ENCODE results near the gene NUP188. TPM values are rescaled to one million over a fixed set of nuclear protein-coding genes. Genes with fewer than 3 reads are reported as not detected.
A peak's percentile ranks its signal among the peaks of the same experiment; 100 is the strongest.

The NUP188 gene
- polyA plus RNA-seq, 3 donors from 2014 or later: 12.2 to 31.8 (median 18.6) TPM

GRCh38 chr9:128906741-128907140, 40.8 kb upstream of the NUP188 start:
- peak overlapping the region in 2 of 5 donors; percentile 14 to 31 for H3K4me3 Mint-ChIP-seq
- H3K27ac Mint-ChIP-seq: peak overlapping the region; percentile 68 to 86 (median 84)
- DNase-seq: no peak
- peaks cover 14 to 27% (median 18%) of the 10 kb centered on the region in 3 donors for H3K36me3 Mint-ChIP-seq
- H3K4me1 Mint-ChIP-seq: peaks cover 60 to 87% of the 10 kb centered on the region in 2 donors
- H3K27me3 Mint-ChIP-seq (ENCODE audit: low read depth in 3 of 3): peaks cover 6 to 11% (median 8%) of the 10 kb centered on the region in 3 donors
- no peaks in the 10 kb centered on the region for H3K9me3 Mint-ChIP-seq

DNA sequence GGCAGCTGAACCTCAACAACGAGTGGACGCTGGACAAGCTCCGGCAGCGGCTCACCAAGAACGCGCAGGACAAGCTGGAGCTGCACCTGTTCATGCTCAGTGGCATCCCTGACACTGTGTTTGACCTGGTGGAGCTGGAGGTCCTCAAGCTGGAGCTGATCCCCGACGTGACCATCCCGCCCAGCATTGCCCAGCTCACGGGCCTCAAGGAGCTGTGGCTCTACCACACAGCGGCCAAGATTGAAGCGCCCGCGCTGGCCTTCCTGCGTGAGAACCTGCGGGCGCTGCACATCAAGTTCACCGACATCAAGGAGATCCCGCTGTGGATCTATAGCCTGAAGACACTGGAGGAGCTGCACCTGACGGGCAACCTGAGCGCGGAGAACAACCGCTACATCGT, 39.1 kb upstream of the NUP188 start:
- peaks cover 14 to 27% (median 15%) of the 10 kb centered on the region in 3 donors for H3K36me3 Mint-ChIP-seq
- H3K4me1 Mint-ChIP-seq: peaks cover 60 to 88% of the 10 kb centered on the region in 2 donors
- no peak overlapping the region for H3K4me3 Mint-ChIP-seq
- no peaks in the 10 kb centered on the region for H3K9me3 Mint-ChIP-seq
- peak overlapping the region in 2 of 6 donors; percentile 17 to 64 for H3K27ac Mint-ChIP-seq
- DNase-seq: no peak
- peaks cover 2 to 3% (median 3%) of the 10 kb centered on the region in 3 donors for H3K27me3 Mint-ChIP-seq (ENCODE audit: low read depth in 3 of 3)

- no peak for DNase-seq
- peaks cover 57 to 81% of the 10 kb centered on the region in 2 donors for H3K4me1 Mint-ChIP-seq
- H3K27me3 Mint-ChIP-seq (ENCODE audit: low read depth in 3 of 3): peaks cover 2 to 3% (median 3%) of the 10 kb centered on the region in 3 donors
- peaks cover 14 to 27% (median 15%) of the 10 kb centered on the region in 3 donors for H3K36me3 Mint-ChIP-seq
- peak overlapping the region in 5 of 6 donors; percentile 67 to 79 (median 72) for H3K27ac Mint-ChIP-seq
- H3K4me3 Mint-ChIP-seq: peak overlapping the region in 1 of 5 donors; percentile 4
- H3K9me3 Mint-ChIP-seq: no peaks in the 10 kb centered on the region
Measured at GRCh38 chr9:128909859-128910258, 37.6 kb upstream of the NUP188 start.

DNA sequence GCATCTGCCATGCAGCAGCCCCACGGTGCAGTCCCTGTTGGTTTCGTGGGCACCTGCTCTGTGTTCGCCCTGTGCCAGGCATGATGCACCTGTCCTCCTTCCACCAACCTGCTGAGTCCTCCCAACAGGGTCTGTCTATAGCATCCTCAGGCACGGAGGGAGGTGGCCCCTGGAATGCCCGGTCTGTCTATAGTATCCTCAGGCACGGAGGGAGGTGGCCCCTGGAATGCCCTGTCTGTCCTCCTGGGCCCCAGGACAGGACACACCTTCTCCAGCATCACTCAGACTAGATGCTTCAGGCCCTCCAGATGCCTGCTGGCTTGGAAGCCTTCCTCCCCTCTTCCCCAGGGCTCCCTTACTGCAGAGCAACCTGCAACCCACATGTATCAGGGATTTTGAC, 36.6 kb upstream of the NUP188 start:
- peaks cover 48 to 72% of the 10 kb centered on the region in 2 donors for H3K4me1 Mint-ChIP-seq
- peak overlapping the region in 5 of 6 donors; percentile 69 to 83 (median 76) for H3K27ac Mint-ChIP-seq

DNA sequence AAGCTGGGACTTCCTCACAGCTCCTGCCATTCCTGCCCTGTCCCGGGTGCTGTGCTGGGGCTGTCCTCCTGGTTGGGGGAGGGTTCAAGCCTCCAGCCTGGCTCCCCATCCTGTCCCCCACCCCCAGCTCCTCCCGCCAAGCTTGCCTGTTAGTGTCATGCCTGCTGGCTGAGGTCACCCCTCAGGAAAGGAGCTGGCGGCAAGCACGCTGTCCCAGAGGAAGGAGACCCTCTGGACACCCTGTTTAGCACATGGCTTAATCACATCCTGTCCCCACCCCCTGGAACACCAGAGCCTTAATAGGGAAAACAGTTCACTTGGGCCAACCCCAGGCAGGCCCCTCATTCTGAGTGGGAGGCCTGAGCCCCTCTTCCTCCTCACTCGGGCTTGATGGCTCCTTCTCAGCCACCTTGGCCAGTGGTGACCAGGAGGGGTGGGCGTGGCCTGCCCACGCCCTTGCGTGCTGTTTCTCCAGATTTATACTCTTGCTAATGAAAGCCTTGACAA, 35.9 kb upstream of the NUP188 start:
- Mint-ChIP-seq H3K36me3 (peaks cover 14 to 33% (median 15%) of the 10 kb centered on the region in 3 donors), H3K4me1 (peaks cover 45 to 67% of the 10 kb centered on the region in 2 donors), H3K27me3 (ENCODE audit: low read depth in 3 of 3) (peaks cover 2 to 6% (median 3%) of the 10 kb centered on the region in 3 donors), H3K27ac (peak overlapping the region in 5 of 6 donors; percentile 80 to 87 (median 83)), H3K9me3 (no peaks in the 10 kb centered on the region), H3K4me3 (peak overlapping the region in 2 of 5 donors; percentile 40 to 44)
- DNase-seq: no peak

More for the DNA sequence above, 36.6 kb upstream of the NUP188 start:
- DNase-seq: no peak
- H3K4me3 Mint-ChIP-seq: peak overlapping the region in 2 of 5 donors; percentile 16 to 30
- peaks cover 2 to 6% (median 3%) of the 10 kb centered on the region in 3 donors for H3K27me3 Mint-ChIP-seq (ENCODE audit: low read depth in 3 of 3)
- peaks cover 14 to 31% (median 15%) of the 10 kb centered on the region in 3 donors for H3K36me3 Mint-ChIP-seq
- H3K9me3 Mint-ChIP-seq: no peaks in the 10 kb centered on the region

GRCh38 chr9:128912270-128912853, 35.1 kb upstream of the NUP188 start:
- Mint-ChIP-seq H3K4me3 (peak overlapping the region in 4 of 5 donors; percentile 26 to 54 (median 36)), H3K9me3 (no peaks in the 10 kb centered on the region), H3K27ac (peak overlapping the region; percentile 80 to 87 (median 82)), H3K4me1 (peaks cover 43 to 59% of the 10 kb centered on the region in 2 donors), H3K27me3 (ENCODE audit: low read depth in 3 of 3) (peaks cover 2 to 6% (median 3%) of the 10 kb centered on the region in 3 donors), H3K36me3 (peaks cover 13 to 38% (median 14%) of the 10 kb centered on the region in 3 donors)
- DNase-seq: no peak

GRCh38 chr9:128913048-128913900, 34.2 kb upstream of the NUP188 start:
- Mint-ChIP-seq H3K36me3 (peaks cover 6 to 37% (median 12%) of the 10 kb centered on the region in 3 donors), H3K4me3 (peak overlapping the region in 1 of 5 donors; percentile 33), H3K9me3 (no peaks in the 10 kb centered on the region), H3K27me3 (ENCODE audit: low read depth in 3 of 3) (peaks cover 2 to 4% (median 3%) of the 10 kb centered on the region in 3 donors), H3K4me1 (peaks cover 43 to 50% of the 10 kb centered on the region in 2 donors), H3K27ac (peak overlapping the region; percentile 80 to 87 (median 84))
- no peak for DNase-seq

DNA sequence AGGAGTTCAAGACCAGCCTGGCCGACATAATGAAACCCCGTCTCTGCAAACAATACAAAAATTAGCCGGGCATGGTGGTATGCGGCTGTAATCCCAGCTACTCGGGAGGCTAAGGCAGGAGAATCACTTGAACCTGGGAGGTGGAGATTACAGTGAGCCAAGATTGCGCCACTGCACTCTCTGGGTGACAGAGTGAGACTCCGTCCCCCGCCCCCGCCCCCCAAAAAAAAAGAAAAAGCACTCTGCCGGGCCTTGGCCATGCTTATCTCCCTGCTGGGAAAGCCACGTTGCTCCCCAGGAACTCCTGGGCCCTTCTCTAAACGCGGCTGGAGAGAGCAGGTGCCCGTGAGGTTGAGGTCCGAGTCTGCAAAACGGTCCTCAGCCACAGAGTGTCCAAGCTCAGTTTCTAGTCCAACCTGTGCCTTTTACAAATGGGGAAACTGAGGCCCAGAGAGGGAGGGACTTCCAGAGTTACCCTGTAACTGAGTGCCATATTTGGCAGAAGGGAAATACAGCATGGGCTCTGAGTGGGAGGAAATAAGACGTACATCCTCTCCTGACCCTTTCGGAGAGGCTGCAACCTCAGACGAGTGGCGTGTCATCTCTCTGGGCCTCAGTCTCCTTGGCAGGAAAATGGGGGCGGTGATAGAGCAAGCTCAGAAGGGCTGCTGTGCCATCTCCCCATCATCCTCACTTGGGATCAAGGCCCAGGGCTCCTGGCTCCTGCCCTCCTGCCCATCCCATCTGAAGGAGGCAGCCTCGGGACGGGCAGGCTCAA, 33.3 kb upstream of the NUP188 start:
- no peaks in the 10 kb centered on the region for H3K9me3 Mint-ChIP-seq
- peaks cover under 1 to 4% (median 2%) of the 10 kb centered on the region in 3 donors for H3K27me3 Mint-ChIP-seq (ENCODE audit: low read depth in 3 of 3)
- H3K4me3 Mint-ChIP-seq: no peak overlapping the region
- no peak for DNase-seq
- peaks cover 40 to 43% of the 10 kb centered on the region in 2 donors for H3K4me1 Mint-ChIP-seq
- H3K36me3 Mint-ChIP-seq: peaks cover under 1 to 32% (median 7%) of the 10 kb centered on the region in 3 donors
- H3K27ac Mint-ChIP-seq: peak overlapping the region; percentile 16 to 87 (median 71)

GRCh38 chr9:128916204-128916603, 31.3 kb upstream of the NUP188 start:
- peaks cover 29 to 34% of the 10 kb centered on the region in 2 donors for H3K4me1 Mint-ChIP-seq
- no peak overlapping the region for H3K4me3 Mint-ChIP-seq
- no peak for DNase-seq
- no peaks in the 10 kb centered on the region for H3K9me3 Mint-ChIP-seq
- H3K36me3 Mint-ChIP-seq: peaks cover 0 to 25% (median 6%) of the 10 kb centered on the region in 3 donors
- peaks cover 0 to 4% (median 2%) of the 10 kb centered on the region in 3 donors for H3K27me3 Mint-ChIP-seq (ENCODE audit: low read depth in 3 of 3)
- H3K27ac Mint-ChIP-seq: peak overlapping the region in 2 of 6 donors; percentile 28 to 53

GRCh38 chr9:128916745-128917144, 30.8 kb upstream of the NUP188 start:
- Mint-ChIP-seq H3K27ac (peak overlapping the region in 3 of 6 donors; percentile 23 to 60 (median 53)), H3K4me1 (peaks cover 29 to 33% of the 10 kb centered on the region in 2 donors), H3K9me3 (no peaks in the 10 kb centered on the region), H3K36me3 (peaks cover 0 to 25% (median 6%) of the 10 kb centered on the region in 3 donors), H3K4me3 (no peak overlapping the region), H3K27me3 (ENCODE audit: low read depth in 3 of 3) (peaks cover under 1 to 4% (median 4%) of the 10 kb centered on the region in 3 donors)
- no peak for DNase-seq

DNA sequence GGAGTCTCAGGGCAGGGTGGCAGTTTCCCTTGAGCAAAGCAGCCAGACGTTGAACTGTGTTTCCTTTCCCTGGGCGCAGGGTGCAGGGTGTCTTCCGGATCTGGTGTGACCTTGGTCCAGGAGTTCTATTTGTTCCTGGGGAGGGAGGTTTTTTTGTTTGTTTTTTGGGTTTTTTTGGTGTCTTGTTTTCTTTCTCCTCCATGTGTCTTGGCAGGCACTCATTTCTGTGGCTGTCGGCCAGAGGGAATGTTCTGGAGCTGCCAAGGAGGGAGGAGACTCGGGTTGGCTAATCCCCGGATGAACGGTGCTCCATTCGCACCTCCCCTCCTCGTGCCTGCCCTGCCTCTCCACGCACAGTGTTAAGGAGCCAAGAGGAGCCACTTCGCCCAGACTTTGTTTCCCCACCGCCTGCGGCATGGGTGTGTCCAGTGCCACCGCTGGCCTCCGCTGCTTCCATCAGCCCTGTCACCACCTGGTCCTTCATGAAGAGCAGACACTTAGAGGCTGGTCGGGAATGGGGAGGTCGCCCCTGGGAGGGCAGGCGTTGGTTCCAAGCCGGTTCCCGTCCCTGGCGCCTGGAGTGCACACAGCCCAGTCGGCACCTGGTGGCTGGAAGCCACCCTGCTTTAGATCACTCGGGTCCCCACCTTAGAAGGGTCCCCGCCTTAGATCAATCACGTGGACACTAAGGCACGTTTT, 30.2 kb upstream of the NUP188 start:
- Mint-ChIP-seq H3K36me3 (peaks cover 0 to 25% (median 6%) of the 10 kb centered on the region in 3 donors), H3K9me3 (no peaks in the 10 kb centered on the region), H3K4me3 (no peak overlapping the region), H3K27me3 (ENCODE audit: low read depth in 3 of 3) (peaks cover 2 to 4% (median 4%) of the 10 kb centered on the region in 3 donors), H3K4me1 (peaks cover 29 to 33% of the 10 kb centered on the region in 2 donors), H3K27ac (peak overlapping the region in 4 of 6 donors; percentile 35 to 76 (median 58))
- DNase-seq: no peak

DNA sequence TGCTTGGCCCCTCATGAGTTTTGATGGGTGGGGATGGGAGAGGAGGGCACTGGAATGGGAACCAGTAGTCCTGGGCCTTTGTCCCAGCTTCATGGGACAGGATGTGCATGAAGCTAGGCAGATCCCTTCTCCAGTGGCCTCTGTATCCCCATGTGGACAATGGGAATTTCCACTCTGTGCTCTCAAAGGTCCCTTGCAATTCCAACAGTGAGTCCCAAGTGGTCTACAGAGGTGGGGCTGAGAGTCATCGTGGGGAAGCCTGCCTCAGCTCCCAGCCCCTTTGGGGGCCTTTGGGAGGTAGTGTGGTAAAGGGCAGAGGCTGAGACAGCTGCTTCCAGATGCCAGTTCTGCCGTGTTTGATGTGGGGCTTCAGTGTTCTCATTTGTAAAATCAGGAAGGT, 28.6 kb upstream of the NUP188 start:
- H3K4me3 Mint-ChIP-seq: no peak overlapping the region
- H3K9me3 Mint-ChIP-seq: no peaks in the 10 kb centered on the region
- peak overlapping the region; percentile 62 to 85 (median 74) for H3K27ac Mint-ChIP-seq
- H3K36me3 Mint-ChIP-seq: peaks cover 0 to 25% (median 6%) of the 10 kb centered on the region in 3 donors
- peaks cover 29% of the 10 kb centered on the region in 2 donors for H3K4me1 Mint-ChIP-seq
- no peak for DNase-seq
- H3K27me3 Mint-ChIP-seq (ENCODE audit: low read depth in 3 of 3): peaks cover 2 to 4% (median 4%) of the 10 kb centered on the region in 3 donors
